ENCODE data around the gene FMN2. TPM values are rescaled to one million over a fixed set of nuclear protein-coding genes. Genes with fewer than 3 reads are reported as not detected.

The FMN2 gene
- total and polyA plus RNA-seq, 9 donors: 0.24 to 0.81 (median 0.39) TPM

DNA sequence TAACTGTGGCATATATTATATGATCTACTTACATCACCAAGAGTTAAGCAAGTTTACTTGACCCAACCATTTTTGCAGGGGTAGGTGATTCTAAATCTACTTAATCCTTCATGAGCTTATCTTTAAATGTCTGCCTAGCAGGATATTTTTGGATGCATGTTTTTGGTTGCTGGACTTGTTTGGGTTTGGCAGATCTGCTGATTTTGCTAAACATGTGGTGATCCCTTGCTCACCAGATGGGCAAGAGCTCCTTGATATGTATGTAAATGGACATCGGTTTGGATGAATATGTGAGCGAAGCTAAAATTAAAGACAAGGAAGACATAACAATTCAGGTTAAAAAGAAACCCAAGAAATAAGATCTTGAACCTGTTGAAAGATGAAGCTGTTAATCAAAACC is 36.7 kb downstream of the FMN2 start:
- Histone ChIP-seq H3K27ac (ENCODE audit: low read length) (no peak overlapping the region), H3K27me3 (ENCODE audit: control insufficient read depth, insufficient read depth, low read length) (no peaks in the 10 kb centered on the region), H3K4me1 (ENCODE audit: control insufficient read depth, insufficient read depth, low read length) (no peaks in the 10 kb centered on the region), H3K9me3 (replicated peaks; ENCODE audit: control insufficient read depth, low read depth, low read length) (no peaks in the 10 kb centered on the region), H3K4me3 (ENCODE audit: low read length) (no peak overlapping the region), H3K36me3 (ENCODE audit: control insufficient read depth, insufficient read depth, low read length) (no peaks in the 10 kb centered on the region)
- DNase-seq: no peak
- no CpG with 5 or more reads among the region's 2 CpGs for WGBS (ENCODE audit: insufficient coverage)

- Histone ChIP-seq H3K4me1 (ENCODE audit: control insufficient read depth, insufficient read depth, low read length) (no peaks in the 10 kb centered on the region), H3K27me3 (ENCODE audit: control insufficient read depth, insufficient read depth, low read length) (no peaks in the 10 kb centered on the region), H3K27ac (ENCODE audit: low read length) (no peak overlapping the region), H3K9me3 (replicated peaks; ENCODE audit: control insufficient read depth, low read depth, low read length) (no peaks in the 10 kb centered on the region), H3K36me3 (ENCODE audit: control insufficient read depth, insufficient read depth, low read length) (no peaks in the 10 kb centered on the region), H3K4me3 (ENCODE audit: low read length) (no peak overlapping the region)
- 83% methylated on average over 1 of the region's 1 CpG for WGBS (ENCODE audit: insufficient coverage)
- no peak for DNase-seq
These were observed 42.4 kb downstream of the FMN2 start for GRCh38 chr1:240134113-240134512.

- Histone ChIP-seq H3K27ac (ENCODE audit: low read length) (no peak overlapping the region), H3K4me1 (ENCODE audit: control insufficient read depth, insufficient read depth, low read length) (no peaks in the 10 kb centered on the region), H3K9me3 (replicated peaks; ENCODE audit: control insufficient read depth, low read depth, low read length) (no peaks in the 10 kb centered on the region), H3K4me3 (ENCODE audit: low read length) (no peak overlapping the region), H3K36me3 (ENCODE audit: control insufficient read depth, insufficient read depth, low read length) (no peaks in the 10 kb centered on the region), H3K27me3 (ENCODE audit: control insufficient read depth, insufficient read depth, low read length) (no peaks in the 10 kb centered on the region)
- WGBS (ENCODE audit: insufficient coverage): 100% methylated on average over 1 of the region's 2 CpGs
- DNase-seq: no peak
These were observed 42.9 kb downstream of the FMN2 start for GRCh38 chr1:240134596-240134995.

- no peaks in the 10 kb centered on the region for H3K9me3 ChIP-seq (replicated peaks; ENCODE audit: control insufficient read depth, low read depth, low read length)
- no peaks in the 10 kb centered on the region for H3K36me3 ChIP-seq (ENCODE audit: control insufficient read depth, insufficient read depth, low read length)
- WGBS (ENCODE audit: insufficient coverage): no CpG with 5 or more reads among the region's 3 CpGs
- no peak overlapping the region for H3K4me3 ChIP-seq (ENCODE audit: low read length)
- H3K27ac ChIP-seq (ENCODE audit: low read length): no peak overlapping the region
- no peaks in the 10 kb centered on the region for H3K27me3 ChIP-seq (ENCODE audit: control insufficient read depth, insufficient read depth, low read length)
- no peak for DNase-seq
- no peaks in the 10 kb centered on the region for H3K4me1 ChIP-seq (ENCODE audit: control insufficient read depth, insufficient read depth, low read length)
These were observed 44.7 kb downstream of the FMN2 start for GRCh38 chr1:240136402-240136801.

DNA sequence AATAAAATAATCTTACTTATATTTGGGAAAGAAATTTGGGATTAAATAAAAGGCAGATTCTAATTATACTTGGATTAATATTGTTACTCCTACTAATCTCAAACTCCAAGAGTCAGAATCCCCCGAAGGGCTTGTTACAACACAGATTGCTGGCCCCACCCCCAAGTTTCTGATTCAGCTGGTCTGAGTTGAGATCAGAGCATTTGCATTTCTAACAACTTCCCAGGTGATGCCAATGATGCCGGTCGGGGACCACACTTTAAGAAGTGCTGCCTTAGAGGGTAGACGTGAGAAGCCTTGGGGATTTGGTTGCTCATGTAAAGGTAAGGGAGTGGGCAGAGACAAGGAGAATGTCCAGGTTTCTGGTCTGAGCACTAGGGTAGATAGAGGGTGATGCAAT is 47.2 kb downstream of the FMN2 start:
- WGBS (ENCODE audit: insufficient coverage): 8% methylated on average over 2 of the region's 4 CpGs
- Histone ChIP-seq H3K9me3 (replicated peaks; ENCODE audit: control insufficient read depth, low read depth, low read length) (no peaks in the 10 kb centered on the region), H3K36me3 (ENCODE audit: control insufficient read depth, insufficient read depth, low read length) (no peaks in the 10 kb centered on the region), H3K4me3 (ENCODE audit: low read length) (no peak overlapping the region), H3K27me3 (ENCODE audit: control insufficient read depth, insufficient read depth, low read length) (no peaks in the 10 kb centered on the region), H3K4me1 (ENCODE audit: control insufficient read depth, insufficient read depth, low read length) (no peaks in the 10 kb centered on the region), H3K27ac (ENCODE audit: low read length) (no peak overlapping the region)
- DNase-seq: no peak

- Histone ChIP-seq H3K27ac (ENCODE audit: low read length) (no peak overlapping the region), H3K4me1 (ENCODE audit: control insufficient read depth, insufficient read depth, low read length) (no peaks in the 10 kb centered on the region), H3K27me3 (ENCODE audit: control insufficient read depth, insufficient read depth, low read length) (no peaks in the 10 kb centered on the region), H3K36me3 (ENCODE audit: control insufficient read depth, insufficient read depth, low read length) (no peaks in the 10 kb centered on the region), H3K4me3 (ENCODE audit: low read length) (no peak overlapping the region), H3K9me3 (replicated peaks; ENCODE audit: control insufficient read depth, low read depth, low read length) (no peaks in the 10 kb centered on the region)
- no peak for DNase-seq
- WGBS (ENCODE audit: insufficient coverage): 75% methylated on average over 5 of the region's 5 CpGs
These were observed 47.8 kb downstream of the FMN2 start for GRCh38 chr1:240139511-240139910.

DNA sequence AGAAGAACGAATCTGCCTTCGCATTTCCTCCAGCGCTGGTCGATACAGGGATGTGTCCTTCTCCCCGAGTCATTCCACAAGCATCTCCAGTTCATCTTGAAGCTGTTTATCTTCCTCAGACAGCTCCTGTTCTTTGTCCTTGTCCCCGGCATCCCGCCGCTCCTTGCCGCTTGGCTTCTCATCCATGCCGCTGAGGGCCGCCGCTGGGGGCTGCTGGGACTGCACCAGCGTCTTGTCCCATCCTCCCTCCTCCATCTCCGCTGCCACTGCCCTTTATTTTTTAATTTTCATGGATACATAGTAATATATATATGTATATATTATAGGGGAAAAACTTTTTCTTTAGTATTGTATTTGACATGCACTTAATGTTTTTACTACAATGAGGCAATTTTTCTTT is 53.4 kb downstream of the FMN2 start:
- Histone ChIP-seq H3K9me3 (replicated peaks; ENCODE audit: control insufficient read depth, low read depth, low read length) (no peaks in the 10 kb centered on the region), H3K36me3 (ENCODE audit: control insufficient read depth, insufficient read depth, low read length) (no peaks in the 10 kb centered on the region), H3K27ac (ENCODE audit: low read length) (no peak overlapping the region), H3K27me3 (ENCODE audit: control insufficient read depth, insufficient read depth, low read length) (no peaks in the 10 kb centered on the region), H3K4me1 (ENCODE audit: control insufficient read depth, insufficient read depth, low read length) (no peaks in the 10 kb centered on the region), H3K4me3 (ENCODE audit: low read length) (no peak overlapping the region)
- DNase-seq: no peak
- WGBS (ENCODE audit: insufficient coverage): 93% methylated on average over 6 of the region's 14 CpGs

DNA sequence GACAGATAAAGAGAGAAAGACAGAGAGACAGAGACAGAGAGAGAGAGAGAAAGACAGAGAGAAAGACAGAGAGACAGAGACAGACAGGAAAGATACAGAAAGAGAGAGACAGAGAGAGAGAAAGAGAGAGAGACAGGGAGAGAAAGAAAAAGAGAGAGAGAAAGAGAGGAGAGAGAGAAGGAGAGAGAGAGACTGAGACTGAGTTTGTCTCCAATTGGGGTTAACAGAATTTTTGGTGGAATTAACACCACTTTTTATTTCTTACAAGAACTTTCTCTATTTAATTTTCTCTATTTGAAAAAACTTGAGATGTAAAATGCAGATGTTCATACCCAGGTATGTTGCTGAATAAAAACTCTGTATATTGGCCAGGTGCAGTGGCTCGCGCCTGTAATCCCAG is 56.6 kb downstream of the FMN2 start:
- no peaks in the 10 kb centered on the region for H3K27me3 ChIP-seq (ENCODE audit: control insufficient read depth, insufficient read depth, low read length)
- H3K4me3 ChIP-seq (ENCODE audit: low read length): no peak overlapping the region

DNA sequence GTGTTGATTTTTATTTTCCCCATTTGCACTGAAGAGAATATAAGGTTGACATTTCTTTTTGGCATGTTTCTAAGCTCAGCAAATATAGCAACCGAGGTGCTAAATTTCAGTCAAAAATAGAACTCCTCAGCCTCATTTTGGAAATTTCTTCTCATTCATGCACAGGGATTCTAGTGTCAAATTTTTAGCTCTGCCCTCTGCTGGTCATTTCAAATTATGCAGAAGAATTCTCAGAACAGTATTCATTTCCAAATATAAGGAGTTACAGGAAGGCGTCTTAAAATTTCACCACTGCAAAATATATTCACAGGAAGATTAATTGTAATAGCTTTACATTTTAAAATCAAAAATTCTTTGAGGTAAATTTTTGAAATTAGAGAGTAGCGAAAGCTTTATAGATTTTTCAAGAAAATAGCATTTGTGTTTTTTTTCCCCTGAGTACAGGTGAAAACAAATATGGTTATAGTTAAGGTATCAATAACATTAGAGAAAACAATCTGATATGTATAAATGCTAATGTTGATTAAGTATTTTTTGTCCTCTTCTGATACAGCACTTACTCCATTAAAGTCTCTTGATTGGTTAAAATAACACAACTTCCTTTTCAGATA is 57.9 kb downstream of the FMN2 start:
- no CpG with 5 or more reads among the region's 3 CpGs for WGBS (ENCODE audit: insufficient coverage)
- DNase-seq: peak; percentile 52
- H3K4me1 ChIP-seq (ENCODE audit: control insufficient read depth, insufficient read depth, low read length): no peaks in the 10 kb centered on the region
- no peaks in the 10 kb centered on the region for H3K27me3 ChIP-seq (ENCODE audit: control insufficient read depth, insufficient read depth, low read length)
- no peak overlapping the region for H3K4me3 ChIP-seq (ENCODE audit: low read length)
- no peaks in the 10 kb centered on the region for H3K36me3 ChIP-seq (ENCODE audit: control insufficient read depth, insufficient read depth, low read length)
- H3K27ac ChIP-seq (ENCODE audit: low read length): no peak overlapping the region
- no peaks in the 10 kb centered on the region for H3K9me3 ChIP-seq (replicated peaks; ENCODE audit: control insufficient read depth, low read depth, low read length)

More for the DNA sequence above, 56.6 kb downstream of the FMN2 start:
- Histone ChIP-seq H3K4me1 (ENCODE audit: control insufficient read depth, insufficient read depth, low read length) (no peaks in the 10 kb centered on the region), H3K27ac (ENCODE audit: low read length) (no peak overlapping the region), H3K9me3 (replicated peaks; ENCODE audit: control insufficient read depth, low read depth, low read length) (no peaks in the 10 kb centered on the region), H3K36me3 (ENCODE audit: control insufficient read depth, insufficient read depth, low read length) (no peaks in the 10 kb centered on the region)
- no peak for DNase-seq
- 92% methylated on average over 2 of the region's 2 CpGs for WGBS (ENCODE audit: insufficient coverage)

DNA sequence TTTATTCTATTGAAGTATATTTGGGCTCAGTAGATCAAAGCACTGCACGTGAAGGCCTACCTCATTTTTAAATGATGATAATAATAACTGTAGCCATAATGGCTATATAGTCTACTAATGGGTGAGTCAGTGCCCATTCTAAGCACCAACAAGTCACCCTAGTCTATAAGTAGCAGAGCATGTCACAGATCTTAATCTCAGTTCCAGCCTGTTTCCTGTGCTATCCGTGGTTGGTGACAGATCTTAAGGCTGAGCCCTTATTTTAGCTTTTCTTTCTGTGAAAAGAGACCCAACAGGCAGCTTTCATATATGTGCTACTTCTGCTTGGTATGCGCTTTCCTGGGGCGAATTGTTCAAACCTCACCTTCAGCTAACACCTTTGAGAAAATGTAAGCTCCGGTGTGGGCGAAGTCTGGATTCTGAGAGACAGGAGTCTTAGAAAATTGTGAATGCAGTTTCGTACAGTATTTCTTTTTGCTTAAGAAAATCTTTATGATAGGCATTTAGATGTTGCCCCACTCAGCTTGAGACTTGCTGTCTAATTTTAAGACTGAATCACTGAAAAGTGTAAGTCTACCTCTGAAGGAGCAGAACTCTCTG is 59.6 kb downstream of the FMN2 start:
- no peak overlapping the region for H3K4me3 ChIP-seq (ENCODE audit: low read length)
- H3K27me3 ChIP-seq (ENCODE audit: control insufficient read depth, insufficient read depth, low read length): no peaks in the 10 kb centered on the region
- H3K4me1 ChIP-seq (ENCODE audit: control insufficient read depth, insufficient read depth, low read length): no peaks in the 10 kb centered on the region
- H3K9me3 ChIP-seq (replicated peaks; ENCODE audit: control insufficient read depth, low read depth, low read length): no peaks in the 10 kb centered on the region
- no peak for DNase-seq
- no peak overlapping the region for H3K27ac ChIP-seq (ENCODE audit: low read length)
- WGBS (ENCODE audit: insufficient coverage): 92% methylated on average over 2 of the region's 7 CpGs
- no peaks in the 10 kb centered on the region for H3K36me3 ChIP-seq (ENCODE audit: control insufficient read depth, insufficient read depth, low read length)

Measured in muscle of leg (tissue), 11 donors.